GM19468 (cell line): ENCODE measurements around the gene SLC6A7.
A peak's percentile ranks its signal among the peaks of the same experiment; 100 is the strongest.
"Not testable (repeated sequence)": the region's sequence is repeated elsewhere in the genome, so short reads cannot be mapped to it uniquely, and the experiment has no call there.

ENCODE experiments used
- ATAC-seq: cut with Tn5 transposase; IDR thresholded peaks from one replicate; pipeline ENCODE4 v1.9.1; 2021; ENCODE audit warnings: mild to moderate bottlenecking, moderate library complexity, moderate number of reproducible peaks; ENCODE audit not compliant: unreplicated experiment; ENCODE audit errors: extremely low read depth

The SLC6A7 gene

DNA sequence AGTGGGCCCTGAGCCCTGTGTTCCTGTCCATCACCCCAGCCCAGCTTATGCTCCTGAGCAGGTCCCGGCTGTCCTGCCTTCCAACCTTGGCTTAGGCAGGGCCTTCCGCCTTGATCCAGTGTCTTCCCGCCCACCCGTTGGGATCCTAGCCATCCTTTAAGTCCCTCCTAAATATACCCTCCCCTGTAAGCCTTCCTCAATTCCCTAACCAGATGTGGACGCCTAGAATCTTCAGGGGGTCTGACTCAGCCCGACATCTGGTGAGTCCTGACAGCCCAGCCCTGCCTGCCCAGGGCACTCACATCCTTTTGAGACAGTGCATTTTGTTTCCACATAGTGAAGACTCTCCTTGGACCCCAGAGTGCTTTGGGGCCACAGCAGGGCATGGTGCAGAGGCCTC is 23.7 kb downstream of the SLC6A7 start:
- ATAC-seq: no peak

GRCh38 chr5:150214289-150214688 is 24.4 kb downstream of the SLC6A7 start:
- no peak for ATAC-seq

DNA sequence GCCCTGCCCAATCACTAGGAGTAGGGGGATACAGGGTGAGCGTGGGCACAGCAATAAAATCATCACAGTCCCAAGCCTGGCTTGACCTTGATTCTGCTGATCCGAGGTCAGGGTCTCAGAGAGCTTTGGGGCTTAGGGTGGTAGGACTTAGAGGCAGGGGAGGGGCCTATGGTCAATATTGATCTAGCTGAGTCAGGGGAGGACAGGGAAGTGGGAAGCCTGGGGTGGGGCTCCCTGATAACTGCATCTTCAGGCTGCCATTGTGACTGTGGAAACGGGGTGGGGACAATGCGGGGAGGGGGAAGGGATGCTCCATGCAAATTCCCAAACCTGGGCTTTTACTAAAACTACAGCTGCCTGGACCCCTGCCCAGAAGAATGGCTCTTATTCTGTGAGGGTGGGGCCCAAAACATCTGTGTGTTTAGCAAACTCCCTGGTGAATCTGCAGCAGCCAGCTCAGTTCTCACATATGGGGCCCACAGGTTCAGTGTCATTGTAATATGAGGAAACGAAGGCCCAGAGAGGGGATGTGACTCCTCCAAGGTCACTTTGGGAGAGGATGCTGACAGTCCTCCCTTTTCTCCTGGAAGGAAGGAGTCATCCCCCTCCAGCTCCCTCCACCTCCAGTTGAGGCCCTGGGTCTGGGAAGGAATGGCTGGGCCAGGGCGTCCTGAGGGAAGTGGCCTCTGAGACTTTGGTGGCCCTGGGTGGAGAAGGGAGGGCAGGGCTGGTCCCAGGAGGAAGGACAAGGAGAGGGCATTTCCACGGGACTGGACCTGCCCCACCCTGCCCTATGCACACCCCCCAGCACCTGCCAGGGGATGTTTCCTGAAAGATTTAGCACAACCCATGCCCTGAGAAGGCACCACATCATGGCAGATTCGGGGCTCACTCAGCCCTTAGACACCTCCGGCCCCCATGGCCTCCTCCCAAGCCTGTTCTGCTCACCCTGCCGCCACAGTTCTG is 26.4 kb downstream of the SLC6A7 start:
- ATAC-seq: no peak

GRCh38 chr5:150217038-150217437 is 27.2 kb downstream of the SLC6A7 start:
- ATAC-seq: no peak

GRCh38 chr5:150217873-150218692 is 28.2 kb downstream of the SLC6A7 start:
- ATAC-seq: peak; percentile 19

DNA sequence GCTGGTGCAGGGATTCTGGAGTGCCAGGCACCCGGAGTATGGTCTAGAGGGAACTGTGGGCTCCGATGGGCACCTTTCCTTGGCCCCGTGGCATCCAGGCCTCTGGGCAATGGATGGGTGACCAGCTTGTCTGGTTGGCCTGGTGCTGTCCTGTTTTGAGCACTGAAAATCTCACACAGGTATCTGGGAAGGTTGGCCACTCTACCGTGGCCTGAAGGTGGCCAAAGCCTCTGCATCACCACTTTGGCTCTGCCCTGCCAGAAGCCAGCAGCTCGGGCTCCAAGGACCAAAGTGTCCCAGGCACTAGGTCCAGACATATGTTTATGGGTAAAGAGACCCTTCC is 28.8 kb downstream of the SLC6A7 start:
- ATAC-seq: no peak

DNA sequence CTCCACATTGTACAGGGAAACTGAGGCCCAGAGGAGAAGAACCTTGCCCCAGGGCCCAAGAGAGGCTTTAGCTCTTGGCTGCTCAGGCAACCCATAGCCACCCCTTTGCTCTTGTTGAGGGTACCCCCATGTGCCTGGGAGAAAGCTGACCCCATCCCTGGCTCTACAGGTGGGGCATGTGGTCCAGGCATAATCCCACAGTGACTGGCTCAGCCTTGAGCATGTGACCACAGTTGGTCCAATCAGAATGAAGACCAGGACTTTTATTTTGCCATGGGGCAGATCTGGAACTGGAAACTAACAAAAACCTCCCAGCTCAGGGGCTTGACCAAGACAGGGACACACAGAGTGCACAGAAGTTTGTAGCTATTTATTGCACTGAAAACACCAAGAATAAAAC is 29.3 kb downstream of the SLC6A7 start:
- no peak for ATAC-seq

DNA sequence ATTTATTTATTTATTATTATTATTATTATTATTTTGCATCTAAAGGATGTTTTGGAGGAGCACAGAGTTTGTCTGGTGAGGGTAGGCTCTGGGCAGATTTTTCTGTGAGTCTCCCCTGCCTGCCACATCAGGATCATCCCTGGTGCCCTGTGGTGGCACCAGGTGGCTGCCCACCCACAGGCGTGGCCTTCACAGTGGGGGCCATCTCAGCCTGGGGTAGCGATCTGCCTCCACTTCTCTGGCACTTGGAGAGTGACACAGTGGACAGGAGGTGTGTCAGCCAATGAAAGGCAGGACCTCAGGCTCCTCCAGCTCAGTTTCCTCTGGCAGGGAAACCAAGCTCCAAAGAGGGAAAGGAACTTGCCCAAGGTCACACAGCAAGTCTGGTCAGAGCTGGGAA is 30.0 kb downstream of the SLC6A7 start:
- no peak for ATAC-seq

- no peak for ATAC-seq
Measured at GRCh38 chr5:150221471-150221870, 31.6 kb downstream of the SLC6A7 start.

- no peak for ATAC-seq
Measured at GRCh38 chr5:150222906-150223305, 33.0 kb downstream of the SLC6A7 start.

DNA sequence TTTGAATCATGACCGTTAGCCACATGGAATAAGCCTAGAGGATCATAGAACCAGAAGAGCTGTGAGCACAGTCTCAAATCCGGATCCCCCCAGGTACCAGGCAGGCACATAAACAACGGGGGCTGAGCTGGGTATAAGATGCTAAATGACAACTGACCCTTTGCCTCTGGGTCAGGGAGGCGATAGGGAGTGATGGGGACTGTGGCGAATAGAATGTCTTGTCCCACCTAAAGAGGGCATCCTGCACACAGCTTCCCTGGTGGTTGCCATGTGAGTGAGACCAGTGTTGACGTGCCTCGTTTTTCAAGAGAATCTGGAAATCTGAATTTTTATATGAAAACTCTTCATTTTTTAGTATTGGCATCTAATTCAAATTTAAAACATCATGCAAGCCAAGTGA is 33.6 kb downstream of the SLC6A7 start:
- ATAC-seq: no peak

DNA sequence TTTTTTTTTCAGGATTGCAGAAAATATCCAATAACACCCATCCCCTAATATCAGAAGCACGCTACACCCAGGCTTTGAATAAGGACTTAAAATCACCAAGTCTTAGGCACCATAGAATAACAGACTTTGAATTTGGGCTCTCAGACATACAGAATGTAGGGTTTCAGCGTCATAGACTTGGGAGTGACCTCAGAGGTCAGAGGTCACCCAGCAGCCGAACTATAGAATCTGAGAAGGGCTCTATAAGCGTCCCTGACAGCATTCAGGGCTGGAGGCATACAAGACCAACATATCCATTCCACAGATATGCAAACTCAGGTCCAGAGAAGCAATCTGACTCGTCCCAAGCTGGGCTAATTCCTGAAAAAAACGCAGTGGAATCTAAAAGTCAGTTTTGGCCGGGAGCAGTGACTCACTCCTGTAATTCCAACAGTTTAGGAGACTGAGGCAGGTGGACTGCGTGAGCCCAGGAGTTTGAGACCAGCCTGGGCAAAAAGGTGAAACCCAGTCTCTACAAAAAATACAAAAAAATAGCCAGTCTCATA is 34.7 kb downstream of the SLC6A7 start:
- ATAC-seq: no peak

- no peak for ATAC-seq
Measured at GRCh38 chr5:150227036-150227435, 37.2 kb downstream of the SLC6A7 start.

DNA sequence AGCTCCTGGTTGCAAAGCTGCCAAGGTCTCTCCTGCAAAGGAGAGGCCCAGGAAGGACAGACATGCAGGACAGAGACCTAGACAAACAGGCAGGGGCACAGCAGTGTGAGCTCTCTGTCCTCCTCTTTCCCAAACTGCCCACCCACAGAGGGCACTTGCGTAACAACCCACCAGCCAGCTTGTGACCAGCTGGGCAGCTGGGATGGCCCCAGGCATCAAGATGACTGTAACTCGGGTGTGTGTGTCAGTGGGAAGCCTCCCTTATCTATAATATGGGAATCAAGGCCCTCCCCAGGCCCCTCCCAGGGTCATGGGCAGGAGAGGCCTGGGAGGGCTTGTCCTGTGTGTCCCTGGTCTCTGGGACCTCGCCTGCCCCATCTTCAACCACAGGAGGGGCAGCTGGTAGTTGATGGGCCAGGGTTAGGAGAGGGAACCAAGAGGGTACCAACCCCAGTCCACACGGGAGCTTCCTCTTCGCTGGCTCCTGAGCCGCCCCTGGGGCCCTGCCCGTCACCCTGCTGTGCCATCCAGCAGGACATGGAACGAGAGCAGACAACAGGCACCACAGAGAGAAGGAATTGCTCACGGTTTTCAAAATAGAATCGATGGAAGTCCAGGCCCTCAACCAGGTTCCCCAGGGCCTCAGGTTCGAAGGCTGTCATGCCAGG is 37.9 kb downstream of the SLC6A7 start:
- ATAC-seq: no peak

GRCh38 chr5:150229571-150229970 is 39.7 kb downstream of the SLC6A7 start:
- no peak for ATAC-seq

DNA sequence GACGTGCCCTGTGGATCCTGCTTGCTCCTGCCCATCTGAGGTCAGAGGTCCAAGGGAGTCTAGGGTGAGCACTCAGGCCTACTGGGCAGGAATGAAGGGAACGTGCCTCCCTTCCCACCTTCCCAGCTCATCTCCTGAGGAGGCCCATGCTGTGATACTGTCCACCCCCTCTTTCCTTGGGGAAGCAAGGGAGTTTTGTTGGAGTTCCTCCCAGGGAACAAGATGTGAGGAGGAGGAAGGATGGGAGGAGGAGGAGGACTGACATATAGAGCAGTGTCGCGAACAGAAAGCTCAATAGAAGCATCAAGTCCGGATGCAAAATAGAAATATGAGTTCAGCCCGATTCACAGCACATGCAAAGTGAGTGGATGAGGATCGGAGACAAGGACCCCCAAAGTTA is 41.0 kb downstream of the SLC6A7 start:
- ATAC-seq: no peak

DNA sequence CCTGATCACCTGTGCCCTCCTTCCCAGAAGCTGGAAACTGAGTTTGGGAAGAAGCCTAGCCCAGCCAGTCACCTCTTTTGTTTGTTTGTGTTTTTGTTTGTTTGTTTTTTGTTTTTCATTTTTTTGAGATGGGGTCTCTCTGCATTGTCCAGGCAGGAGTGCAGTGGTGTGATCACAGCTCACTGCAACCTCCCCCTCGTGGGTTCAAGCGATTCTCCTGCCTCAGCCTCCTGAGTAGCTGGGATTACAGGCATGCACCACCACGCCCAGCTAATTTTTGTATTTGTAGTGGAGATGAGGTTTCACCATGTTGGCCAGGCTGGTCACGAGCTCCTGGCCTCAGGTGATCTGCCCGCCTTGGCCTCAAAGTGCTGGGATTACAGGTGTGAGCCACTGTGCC is 43.8 kb downstream of the SLC6A7 start:
- not testable (repeated sequence) for ATAC-seq

DNA sequence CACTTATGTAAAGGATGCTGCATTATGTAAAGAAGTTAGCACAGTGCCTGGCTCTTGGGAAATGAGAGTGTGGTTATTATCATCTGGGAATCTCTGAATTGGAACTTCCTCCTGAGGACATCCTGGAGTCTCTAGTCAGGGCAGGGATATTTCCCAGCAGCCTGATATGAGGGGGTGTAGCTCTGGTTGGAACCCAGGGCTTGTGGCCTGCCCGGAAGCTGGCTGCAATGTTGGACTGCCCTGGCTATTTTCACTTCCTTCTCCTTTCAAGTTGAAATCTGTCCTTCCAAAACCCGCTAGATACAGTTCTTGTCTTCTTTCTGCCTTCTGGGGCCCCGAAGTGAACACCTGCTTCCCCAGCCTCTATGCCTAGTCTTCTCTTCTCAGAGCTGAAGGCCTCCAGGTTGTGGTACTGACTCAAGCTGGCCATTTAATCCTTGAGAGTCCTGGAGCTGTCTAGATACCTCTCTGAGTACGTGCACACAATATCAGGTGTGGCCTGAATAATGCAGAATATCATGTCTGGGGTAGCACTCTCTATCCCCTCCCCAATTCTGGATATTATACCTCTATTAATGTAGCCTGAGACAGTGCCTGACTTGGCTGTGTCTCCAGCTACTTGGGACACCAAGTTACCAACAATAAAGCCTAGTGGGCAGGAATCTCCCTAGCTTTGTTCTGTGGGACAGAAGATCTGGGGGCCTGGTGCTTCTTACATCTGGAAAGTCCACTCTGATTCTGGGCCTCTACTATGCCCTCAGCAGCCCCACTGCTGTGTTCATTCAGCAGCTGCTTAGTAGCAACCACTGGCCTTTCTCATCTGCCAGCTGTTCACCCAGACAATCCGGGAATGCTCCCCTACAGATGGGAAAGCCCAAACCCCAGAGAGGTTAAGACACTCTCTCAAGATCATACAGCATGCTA is 45.0 kb downstream of the SLC6A7 start:
- ATAC-seq: no peak

- no peak for ATAC-seq
Measured at GRCh38 chr5:150235500-150235854, 45.6 kb downstream of the SLC6A7 start.

- ATAC-seq: no peak
Measured at GRCh38 chr5:150236313-150236712, 46.5 kb downstream of the SLC6A7 start.
